Activated effector memory CD4-positive, alpha-beta T cell treated with Interleukin-2 at 50 U/mL for 16 hours (primary cell): ENCODE data around the gene ENTHD1.

ENCODE experiments used
- DNase-seq: peaks from one replicate; pipeline ENCODE4 v3.0.0-alpha.2; 2020

The ENTHD1 gene

DNA sequence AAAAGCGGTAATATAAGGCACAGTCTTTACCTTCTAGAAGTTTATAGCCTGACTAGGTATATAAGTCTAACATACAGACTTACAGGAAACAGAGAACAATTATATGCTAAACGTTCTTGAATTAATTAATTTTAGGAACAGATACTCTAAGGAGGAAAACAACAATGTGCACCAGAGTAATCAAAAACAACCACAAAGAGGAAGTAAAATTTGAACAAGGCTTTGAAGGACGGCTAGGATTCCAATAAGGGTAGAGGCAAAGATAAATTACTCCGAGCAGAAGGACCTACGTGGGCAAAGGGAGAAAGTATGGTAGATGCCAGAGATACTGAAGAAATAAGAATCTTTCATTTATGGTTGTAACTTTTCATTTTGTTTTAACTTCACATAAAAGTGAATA is 54.4 kb downstream of the ENTHD1 start:
- DNase-seq = no peak

- no peak for DNase-seq
Measured at GRCh38 chr22:39833610-39834009, 60.0 kb downstream of the ENTHD1 start.

- no peak for DNase-seq
Measured at GRCh38 chr22:39833093-39833492, 60.5 kb downstream of the ENTHD1 start.

- no peak for DNase-seq
Measured at GRCh38 chr22:39832627-39833074, 60.9 kb downstream of the ENTHD1 start.

DNA sequence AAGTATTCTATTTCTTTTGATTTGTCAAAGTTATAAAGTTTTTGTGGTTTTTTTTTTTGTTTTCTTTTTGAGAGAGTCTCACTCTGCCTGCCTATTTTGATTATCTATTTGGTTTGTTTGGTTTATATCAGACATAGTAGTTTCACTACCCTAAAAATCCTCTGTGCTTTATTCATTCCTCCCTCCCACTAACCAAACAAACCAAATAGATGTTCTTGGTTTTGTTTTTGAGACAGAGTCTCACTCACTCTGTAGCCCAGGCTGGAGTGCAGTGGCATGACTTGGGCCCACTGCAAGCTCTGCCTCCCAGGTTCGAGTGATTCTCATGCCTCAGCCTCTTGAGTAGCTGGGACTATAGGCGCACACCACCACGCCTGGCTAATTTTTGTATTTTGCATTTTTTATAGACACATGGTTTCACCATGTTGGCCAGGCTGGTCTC is 67.9 kb downstream of the ENTHD1 start:
- no peak for DNase-seq

DNA sequence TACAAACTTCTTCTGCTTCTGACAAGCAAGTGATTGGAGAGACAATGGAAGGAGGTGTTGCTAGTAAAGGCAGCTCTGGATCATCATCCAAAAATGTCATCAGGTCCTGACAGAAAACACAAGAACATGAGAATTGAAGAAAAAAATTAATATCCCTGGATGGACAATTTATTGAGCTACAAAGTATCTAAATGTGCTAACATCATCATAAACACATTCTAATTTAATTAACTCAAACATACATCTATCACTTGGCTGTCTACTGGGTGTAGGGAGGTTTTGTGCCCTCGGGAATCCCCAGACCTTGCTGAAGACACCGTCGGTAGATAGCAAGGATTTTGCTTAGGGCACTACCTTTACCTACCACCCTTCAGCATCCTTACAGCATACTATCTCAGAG is 72.6 kb downstream of the ENTHD1 start:
- no peak for DNase-seq

- no peak for DNase-seq
Measured at GRCh38 chr22:39820256-39820655, 73.3 kb downstream of the ENTHD1 start.

DNA sequence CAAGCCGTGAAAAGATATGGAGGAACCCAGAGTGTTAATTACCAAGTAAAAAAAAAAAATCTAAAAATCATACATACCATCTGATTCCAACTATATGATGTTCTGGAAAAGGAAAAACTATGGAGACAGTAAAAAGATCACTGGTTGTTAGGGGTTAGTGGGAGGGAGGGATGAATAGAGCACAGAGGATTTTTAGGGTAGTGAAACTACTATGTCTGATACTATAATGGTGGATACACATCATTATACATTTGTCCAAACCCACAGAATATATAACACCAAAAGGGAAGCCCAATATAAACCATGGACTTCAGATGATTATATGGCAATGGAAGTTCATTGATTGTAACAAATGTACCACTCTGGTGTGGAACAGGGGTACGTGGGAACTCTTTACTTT is 74.1 kb downstream of the ENTHD1 start:
- DNase-seq = no peak

DNA sequence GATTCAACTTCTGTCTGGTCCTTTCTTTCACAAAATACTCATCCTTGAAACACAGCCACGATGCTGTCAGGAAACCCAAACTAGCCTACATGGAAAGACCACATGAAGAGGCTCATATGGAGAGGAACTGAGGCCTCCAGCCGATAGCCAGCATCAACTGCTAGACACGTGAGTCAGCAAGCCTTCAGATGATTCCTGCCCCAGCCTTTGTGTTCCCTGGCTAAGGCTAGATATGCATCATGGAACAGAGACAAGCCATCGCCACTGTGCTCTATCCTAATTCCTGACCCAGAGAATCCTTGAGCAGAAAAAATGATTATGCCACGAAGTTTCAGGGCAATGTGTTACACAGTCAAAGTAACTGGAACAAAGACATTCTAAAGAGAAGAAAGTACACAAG is 75.5 kb downstream of the ENTHD1 start:
- DNase-seq = no peak

GRCh38 chr22:39815932-39816331 is 77.6 kb downstream of the ENTHD1 start:
- no peak for DNase-seq

DNA sequence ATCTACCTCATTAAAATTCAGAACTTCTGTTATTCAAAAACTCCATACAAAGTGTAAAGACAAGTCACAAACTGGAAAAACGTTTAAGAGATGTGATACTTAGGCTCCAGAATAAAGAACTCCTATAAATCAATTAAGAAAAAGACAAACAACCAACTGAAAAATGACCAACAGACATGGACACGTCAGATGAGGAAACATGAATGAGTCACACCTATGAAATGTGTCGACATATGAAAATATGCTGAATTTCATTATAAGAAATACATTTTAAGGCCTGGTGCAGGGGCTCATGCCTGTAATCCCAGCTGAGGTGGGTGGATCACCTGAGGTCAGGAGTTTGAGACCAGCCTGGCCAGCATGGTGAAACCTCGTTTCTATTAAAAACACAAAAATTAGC is 78.7 kb downstream of the ENTHD1 start:
- no peak for DNase-seq

GRCh38 chr22:39809772-39810557 is 83.6 kb downstream of the ENTHD1 start:
- no peak for DNase-seq

DNA sequence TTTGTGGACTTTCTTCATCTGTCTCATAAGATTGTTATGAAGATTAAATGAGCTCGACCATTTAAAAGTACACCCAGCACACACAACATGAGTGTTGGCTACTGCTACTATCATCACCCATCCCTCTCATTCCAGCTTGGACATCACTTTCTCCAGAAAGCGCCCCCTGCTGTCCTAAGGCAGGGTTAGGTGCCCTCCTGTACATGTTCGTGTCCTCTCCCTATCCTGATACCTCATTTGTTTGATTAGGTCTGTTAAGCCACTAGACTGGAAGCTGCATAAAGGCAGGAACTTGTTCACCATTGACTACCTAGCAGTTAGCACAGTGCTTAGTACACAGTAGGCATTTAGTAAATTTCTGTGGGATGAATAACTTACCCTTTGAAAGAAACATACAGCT is 85.5 kb downstream of the ENTHD1 start:
- DNase-seq = no peak

DNA sequence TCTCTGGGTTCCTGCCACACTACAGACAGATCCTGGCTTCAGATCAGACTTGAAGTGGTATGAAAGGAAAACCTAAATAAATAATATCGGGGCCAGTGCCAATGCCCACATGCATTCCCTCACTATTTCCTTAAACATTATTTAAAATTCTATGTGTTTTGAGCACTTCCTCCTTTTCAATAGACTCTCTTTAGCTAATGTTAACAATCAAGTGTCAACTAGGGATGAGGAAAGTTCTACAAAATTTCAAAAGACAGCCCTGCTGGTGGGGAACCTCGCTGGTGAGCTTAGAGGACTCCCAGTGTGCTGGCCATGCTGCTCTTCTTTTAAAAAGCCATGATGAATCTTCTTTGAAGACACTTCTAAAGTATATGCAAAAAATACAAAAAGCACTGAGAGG is 87.5 kb downstream of the ENTHD1 start:
- DNase-seq = no peak

- no peak for DNase-seq
Measured at GRCh38 chr22:39805117-39805516, 88.4 kb downstream of the ENTHD1 start.

- no peak for DNase-seq
Measured at GRCh38 chr22:39802682-39803081, 90.9 kb downstream of the ENTHD1 start.

- no peak for DNase-seq
Measured at GRCh38 chr22:39800790-39801520, 92.6 kb downstream of the ENTHD1 start.

- no peak for DNase-seq
Measured at GRCh38 chr22:39797528-39798147, 95.9 kb downstream of the ENTHD1 start.

GRCh38 chr22:39789788-39790187 is 103.8 kb downstream of the ENTHD1 start:
- no peak for DNase-seq

DNA sequence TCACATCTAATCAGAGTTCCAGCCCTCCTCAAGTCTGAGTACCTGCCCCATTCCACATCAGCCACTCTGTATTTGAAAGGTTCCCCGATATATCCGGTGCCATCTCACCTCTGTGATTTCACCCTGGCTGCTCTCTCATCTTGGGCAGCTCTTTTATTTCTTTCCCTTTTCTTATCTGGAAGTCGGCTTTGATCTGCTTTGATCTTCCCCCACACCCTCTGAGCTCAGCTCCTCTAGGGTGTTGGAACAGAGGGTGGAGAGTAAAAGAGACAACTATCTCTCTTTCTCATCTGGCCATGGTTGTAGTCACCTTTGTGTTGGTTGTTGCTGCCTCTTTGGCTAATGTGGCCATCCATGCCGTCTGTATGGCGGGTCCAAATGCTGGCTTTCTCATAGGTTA is 108.3 kb downstream of the ENTHD1 start:
- no peak for DNase-seq

GRCh38 chr22:39777716-39778454 is 115.7 kb downstream of the ENTHD1 start:
- DNase-seq = no peak

GRCh38 chr22:39776295-39777009 is 117.1 kb downstream of the ENTHD1 start:
- DNase-seq = no peak
